HAP-1 (cell line): ENCODE data around the gene AIFM2.
"Not testable (repeated sequence)": the region's sequence is repeated elsewhere in the genome, so short reads cannot be mapped to it uniquely, and the experiment has no call there.

Experiments
- DNase-seq, 2 experiments: peaks; one replicate each; pipeline ENCODE4 v3.0.0-alpha.2; 2016 to 2020; ENCODE audit warnings: low spot score in 2 of 2
- H3K27me3 ChIP-seq: fragments of 250-450 bp; sonication (Bioruptor Pico); 2 replicates; pipeline ENCODE4 v1.5.1; 2020; ENCODE audit warnings: low read depth, mild to moderate bottlenecking, moderate library complexity
- H3K36me3 ChIP-seq: fragments of 250-450 bp; sonication (Bioruptor Pico); replicated peaks from 2 replicates; pipeline ENCODE4 v1.5.1; 2020; ENCODE audit warnings: mild to moderate bottlenecking
- H3K4me1 ChIP-seq: fragments of 250-450 bp; sonication (Bioruptor Pico); 2 replicates; pipeline ENCODE4 v1.5.1; 2020; ENCODE audit warnings: mild to moderate bottlenecking
- H3K4me3 ChIP-seq: fragments of 250-450 bp; sonication (Bioruptor Pico); 2 replicates; pipeline ENCODE4 v1.5.1; 2020; ENCODE audit warnings: mild to moderate bottlenecking, moderate library complexity
- H3K9me3 ChIP-seq: fragments of 250-450 bp; sonication (Bioruptor Pico); 2 replicates; pipeline ENCODE4 v1.5.1; 2020; ENCODE audit warnings: mild to moderate bottlenecking, moderate library complexity
- in situ Hi-C: fragments of 300-500 bp; cut with MboI; formaldehyde crosslinking; loops from 3 replicates; pipeline ENCODE4 v1.14.3; 2020; ENCODE audit warnings: low sequenced_read_pairs, inconsistent platforms, mixed read lengths

The AIFM2 gene

DNA sequence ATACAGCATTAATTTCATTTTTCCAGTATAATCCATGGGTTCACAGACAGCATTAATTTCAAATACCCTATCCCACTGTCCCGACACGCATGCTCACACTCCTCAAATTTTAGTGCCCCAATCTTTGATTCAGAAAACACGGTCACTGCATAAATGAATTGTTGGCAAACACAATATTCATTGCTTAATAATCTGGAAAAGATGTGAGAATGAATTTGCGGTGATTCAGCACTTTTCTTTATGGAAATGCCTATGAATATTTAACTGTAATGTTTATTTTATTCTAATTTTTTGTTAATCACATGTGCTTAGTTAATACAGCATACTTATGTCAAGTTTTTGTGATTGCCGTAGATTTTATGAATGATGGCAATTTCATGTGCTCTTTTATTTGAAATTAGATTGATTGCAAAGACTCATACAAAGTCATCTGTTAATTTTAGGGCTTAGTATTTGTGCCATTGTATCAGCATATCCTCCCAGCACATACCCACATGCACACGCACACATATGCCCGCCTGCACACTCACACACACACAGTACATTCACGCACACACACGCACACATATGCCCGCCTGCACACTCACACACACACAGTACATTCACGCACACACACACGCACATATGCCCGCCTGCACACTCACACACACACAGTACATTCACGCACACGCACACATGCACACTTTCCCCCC is 44.9 kb downstream of the AIFM2 start:
- Histone ChIP-seq H3K36me3 (no peaks in the 10 kb centered on the region), H3K4me1 (no peaks in the 10 kb centered on the region), H3K4me3 (no peak overlapping the region), H3K27me3 (no peaks in the 10 kb centered on the region), H3K9me3 (no peaks in the 10 kb centered on the region)
- in situ Hi-C loops = no loop called here
- DNase-seq = no peak

DNA sequence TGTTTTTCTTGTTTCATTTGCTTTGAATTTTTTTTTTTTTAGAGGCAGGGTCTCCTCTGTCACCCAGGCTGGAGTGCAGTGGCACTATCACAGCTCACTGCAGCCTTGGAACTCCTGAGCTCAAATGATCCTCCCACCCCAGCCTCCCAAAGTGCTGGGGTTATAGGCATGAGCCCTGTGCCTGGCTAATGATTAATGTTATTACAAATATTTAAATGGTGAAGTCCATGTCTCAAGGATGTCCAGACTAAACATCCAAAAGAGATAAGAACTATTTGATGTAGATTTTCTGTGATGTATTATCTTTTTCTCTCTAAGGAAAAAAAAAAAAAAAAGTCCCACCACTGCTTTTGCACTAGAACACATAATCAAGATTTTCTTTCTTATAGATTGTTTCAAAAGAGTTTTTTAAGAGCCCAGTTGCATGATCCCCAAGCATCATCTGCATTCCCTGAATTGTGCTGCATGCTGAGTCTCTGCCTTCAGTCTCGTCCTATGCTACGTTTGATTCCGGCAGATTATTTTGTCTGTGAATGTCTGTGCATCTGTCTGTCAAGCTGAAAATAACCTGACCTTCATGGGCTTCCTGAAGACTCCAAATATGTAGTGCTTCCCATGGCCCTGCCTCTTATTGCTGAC is 46.5 kb downstream of the AIFM2 start:
- no peak for DNase-seq
- H3K4me1 ChIP-seq = no peaks in the 10 kb centered on the region
- no peaks in the 10 kb centered on the region for H3K36me3 ChIP-seq
- H3K9me3 ChIP-seq = no peaks in the 10 kb centered on the region
- H3K27me3 ChIP-seq = no peaks in the 10 kb centered on the region
- in situ Hi-C loops = no loop called here
- no peak overlapping the region for H3K4me3 ChIP-seq

DNA sequence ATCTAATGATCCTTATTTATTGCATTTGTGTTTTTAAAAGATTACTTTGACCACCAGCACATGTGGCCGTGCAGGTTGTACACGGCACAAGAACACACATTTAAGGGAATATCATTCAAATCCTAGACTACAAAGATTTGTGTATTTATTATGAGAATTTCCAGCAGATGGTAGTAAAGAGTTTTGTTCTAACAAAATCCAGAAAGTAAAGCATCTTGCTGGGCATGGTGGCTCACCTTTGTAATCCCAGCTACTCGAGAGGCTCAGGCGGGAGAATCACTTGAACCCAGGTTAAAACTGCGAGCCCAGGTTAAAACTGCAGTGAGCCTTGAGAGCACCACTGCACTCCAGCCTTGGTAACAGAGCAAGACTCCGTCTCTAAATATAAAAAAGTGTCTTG is 48.4 kb downstream of the AIFM2 start:
- in situ Hi-C loops = no loop called here
- Histone ChIP-seq H3K4me3 (no peak overlapping the region), H3K9me3 (no peaks in the 10 kb centered on the region), H3K27me3 (no peaks in the 10 kb centered on the region), H3K36me3 (no peaks in the 10 kb centered on the region), H3K4me1 (no peaks in the 10 kb centered on the region)
- no peak for DNase-seq

DNA sequence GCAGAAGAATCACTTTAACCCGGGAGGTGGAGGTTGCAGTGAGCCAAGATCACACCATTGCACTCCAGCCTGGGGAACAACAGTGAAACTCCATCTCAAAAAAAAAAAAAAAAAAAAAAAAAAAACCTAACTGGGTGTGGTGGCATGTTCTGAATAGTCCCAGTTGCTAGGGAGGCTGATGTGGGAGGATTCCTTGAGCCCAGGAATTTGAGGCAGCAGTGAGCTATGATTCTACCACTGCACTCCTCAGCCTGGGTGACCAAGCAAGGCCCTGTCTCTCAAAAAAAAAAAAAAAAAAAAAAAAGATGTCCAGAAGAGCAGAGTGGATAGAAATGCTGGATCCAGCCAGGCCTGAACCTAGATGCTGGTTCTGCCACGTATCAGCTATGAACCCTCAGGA is 51.8 kb downstream of the AIFM2 start:
- H3K36me3 ChIP-seq, H3K4me1 ChIP-seq, H3K27me3 ChIP-seq, in situ Hi-C loops, H3K9me3 ChIP-seq, DNase-seq, H3K4me3 ChIP-seq: not testable (repeated sequence)

DNA sequence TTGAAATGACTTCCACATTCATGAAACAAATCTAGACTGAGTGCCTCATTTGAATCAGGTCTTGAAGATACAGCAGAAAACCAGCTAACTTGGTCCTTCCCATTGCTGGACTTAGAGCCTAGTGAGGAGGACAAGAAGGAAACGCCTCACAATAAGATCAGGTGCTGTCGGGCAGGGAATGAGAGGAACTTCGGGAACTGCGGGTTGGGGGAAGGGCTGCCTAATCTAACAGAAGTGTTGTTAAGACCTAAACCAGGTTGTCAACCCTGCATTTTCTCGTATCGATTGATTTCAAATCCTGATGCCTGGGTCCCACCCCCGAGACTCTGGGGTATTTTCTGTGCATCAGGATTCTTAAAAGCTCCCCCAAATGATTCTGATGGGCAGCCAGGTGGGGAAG is 53.7 kb downstream of the AIFM2 start:
- in situ Hi-C loops = no loop called here
- no peak for DNase-seq
- H3K36me3 ChIP-seq = no peaks in the 10 kb centered on the region
- H3K4me3 ChIP-seq = no peak overlapping the region
- no peaks in the 10 kb centered on the region for H3K4me1 ChIP-seq
- H3K27me3 ChIP-seq = no peaks in the 10 kb centered on the region
- no peaks in the 10 kb centered on the region for H3K9me3 ChIP-seq

DNA sequence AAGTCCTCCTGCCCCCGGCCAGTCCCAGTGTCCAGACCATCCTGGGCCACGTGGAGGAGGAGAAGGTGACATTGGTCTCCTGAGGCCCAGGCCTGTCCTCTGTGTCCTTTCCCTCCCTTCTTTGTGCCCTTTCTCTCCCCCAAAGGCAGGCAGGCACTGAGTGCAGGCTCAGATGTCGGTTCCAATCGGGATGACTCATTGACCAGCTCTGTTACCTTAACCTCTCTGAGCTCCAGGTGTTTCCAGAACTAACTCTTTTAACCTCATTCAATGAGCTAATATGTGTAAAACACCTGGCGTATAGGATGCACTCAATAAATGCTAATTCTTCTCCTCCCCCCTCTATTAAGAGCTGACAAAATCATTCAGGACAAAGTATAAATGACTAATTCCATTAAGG is 54.3 kb downstream of the AIFM2 start:
- Histone ChIP-seq H3K4me1 (no peaks in the 10 kb centered on the region), H3K4me3 (no peak overlapping the region), H3K36me3 (no peaks in the 10 kb centered on the region), H3K27me3 (no peaks in the 10 kb centered on the region), H3K9me3 (no peaks in the 10 kb centered on the region)
- DNase-seq = no peak
- in situ Hi-C loops = no loop called here

DNA sequence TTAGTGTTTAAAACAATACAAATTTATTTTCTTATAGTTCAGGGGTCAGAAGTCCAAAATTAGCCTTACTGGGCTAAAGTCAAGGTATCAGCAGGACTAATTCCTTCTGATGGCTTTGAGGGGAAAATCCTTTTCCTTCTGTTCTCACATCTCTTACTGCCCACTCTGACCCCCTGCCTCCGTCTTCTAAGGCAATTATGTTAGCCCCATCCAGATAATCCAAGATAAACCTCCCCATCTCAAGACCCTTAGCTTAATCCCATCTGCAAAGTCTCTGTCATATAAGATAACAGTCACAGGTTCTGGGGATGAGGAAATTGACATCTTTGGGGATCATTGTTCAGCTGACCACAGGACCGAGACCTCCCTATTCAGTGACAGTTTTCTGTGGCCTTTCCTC is 57.7 kb downstream of the AIFM2 start:
- DNase-seq = no peak
- no peaks in the 10 kb centered on the region for H3K36me3 ChIP-seq

DNA sequence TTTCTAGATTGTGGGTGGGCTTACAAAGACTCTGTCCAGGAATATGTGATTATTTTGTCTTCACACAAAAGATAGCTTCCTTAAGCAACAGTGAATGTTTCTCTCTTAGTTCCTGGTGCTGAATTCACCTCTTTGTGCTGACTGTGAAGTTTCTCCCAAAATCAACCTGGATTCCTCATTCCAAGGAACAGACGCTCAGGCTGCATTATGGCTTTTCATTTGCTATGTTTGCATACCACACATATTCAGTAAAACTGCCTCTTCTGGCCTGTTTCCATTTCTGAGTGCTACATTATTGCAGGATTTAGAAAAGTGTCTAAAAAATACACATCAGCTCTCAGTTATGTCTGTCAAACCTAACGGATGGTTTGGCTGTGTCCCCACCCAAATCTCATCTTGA is 58.5 kb downstream of the AIFM2 start:
- no peaks in the 10 kb centered on the region for H3K9me3 ChIP-seq
- in situ Hi-C loops = no loop called here
- H3K27me3 ChIP-seq = no peaks in the 10 kb centered on the region
- no peak for DNase-seq
- no peaks in the 10 kb centered on the region for H3K36me3 ChIP-seq
- no peaks in the 10 kb centered on the region for H3K4me1 ChIP-seq
- no peak overlapping the region for H3K4me3 ChIP-seq

More for the DNA sequence above, 57.7 kb downstream of the AIFM2 start:
- in situ Hi-C loops = no loop called here
- H3K9me3 ChIP-seq = no peaks in the 10 kb centered on the region
- no peaks in the 10 kb centered on the region for H3K27me3 ChIP-seq
- H3K4me3 ChIP-seq = no peak overlapping the region
- no peaks in the 10 kb centered on the region for H3K4me1 ChIP-seq

DNA sequence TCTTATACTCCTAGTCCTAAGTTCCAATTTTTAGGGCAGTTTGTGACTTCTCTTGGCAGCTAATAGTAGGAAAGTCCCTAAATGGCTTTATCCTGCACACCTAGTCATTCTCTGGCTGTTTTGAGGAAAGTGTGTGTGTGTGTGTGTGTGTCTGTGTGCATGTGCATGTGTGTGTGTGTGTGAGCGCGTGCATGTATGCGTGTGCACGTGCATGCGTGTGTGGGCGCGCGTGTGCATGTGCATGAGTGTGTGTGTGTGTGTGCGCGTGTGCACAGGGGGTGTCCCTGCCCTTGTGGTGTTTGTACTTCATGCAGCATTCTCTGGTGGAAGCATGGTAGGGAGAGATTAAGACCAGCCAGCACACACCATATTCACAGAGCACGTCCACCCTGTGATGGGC is 61.8 kb downstream of the AIFM2 start:
- Histone ChIP-seq H3K4me1 (no peaks in the 10 kb centered on the region), H3K36me3 (no peaks in the 10 kb centered on the region), H3K9me3 (no peaks in the 10 kb centered on the region), H3K4me3 (no peak overlapping the region), H3K27me3 (no peaks in the 10 kb centered on the region)
- DNase-seq = no peak
- in situ Hi-C loops = no loop called here

DNA sequence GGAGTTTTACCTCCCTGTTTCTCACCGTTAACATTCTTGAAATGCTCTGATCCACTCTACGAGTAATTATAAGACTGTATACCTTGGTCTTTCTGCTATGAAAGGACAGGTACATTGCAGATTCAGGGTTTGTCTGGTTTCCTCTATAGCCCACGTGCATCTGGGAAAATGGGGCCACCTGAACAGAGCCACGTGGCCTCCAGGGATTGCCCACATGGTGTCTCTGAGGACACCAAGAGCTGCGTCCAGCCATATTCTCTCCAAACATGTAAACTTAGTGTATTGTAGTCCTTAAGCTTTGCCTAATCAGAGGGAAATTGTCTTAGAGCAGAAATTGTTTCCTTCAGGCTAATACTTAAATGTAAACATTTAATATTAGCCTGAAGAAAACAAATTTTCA is 63.3 kb downstream of the AIFM2 start:
- Histone ChIP-seq H3K36me3 (no peaks in the 10 kb centered on the region), H3K4me1 (no peaks in the 10 kb centered on the region), H3K4me3 (no peak overlapping the region), H3K9me3 (no peaks in the 10 kb centered on the region), H3K27me3 (no peaks in the 10 kb centered on the region)
- in situ Hi-C loops = no loop called here
- no peak for DNase-seq

DNA sequence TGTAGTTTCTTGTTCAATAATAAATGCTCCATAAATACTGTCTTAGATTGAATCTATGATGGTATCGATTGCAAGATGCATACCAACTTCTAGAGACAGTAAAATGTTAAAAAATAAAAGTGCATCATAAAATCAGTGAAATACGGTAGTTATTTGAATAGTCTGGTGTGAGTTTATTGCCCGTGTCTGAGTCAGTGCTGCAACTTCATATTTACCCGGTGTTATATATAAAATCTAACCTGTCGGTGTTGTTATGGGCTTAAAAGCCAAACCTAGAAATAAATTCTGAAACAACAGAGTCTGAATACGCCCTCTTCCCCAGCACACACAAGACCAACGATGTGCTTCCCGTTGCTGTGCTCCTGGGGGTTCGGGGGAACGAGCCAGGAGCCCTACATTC is 63.7 kb downstream of the AIFM2 start:
- no peaks in the 10 kb centered on the region for H3K9me3 ChIP-seq
- no peaks in the 10 kb centered on the region for H3K36me3 ChIP-seq
- no peaks in the 10 kb centered on the region for H3K4me1 ChIP-seq
- no peaks in the 10 kb centered on the region for H3K27me3 ChIP-seq
- DNase-seq = no peak
- in situ Hi-C loops = no loop called here
- no peak overlapping the region for H3K4me3 ChIP-seq

DNA sequence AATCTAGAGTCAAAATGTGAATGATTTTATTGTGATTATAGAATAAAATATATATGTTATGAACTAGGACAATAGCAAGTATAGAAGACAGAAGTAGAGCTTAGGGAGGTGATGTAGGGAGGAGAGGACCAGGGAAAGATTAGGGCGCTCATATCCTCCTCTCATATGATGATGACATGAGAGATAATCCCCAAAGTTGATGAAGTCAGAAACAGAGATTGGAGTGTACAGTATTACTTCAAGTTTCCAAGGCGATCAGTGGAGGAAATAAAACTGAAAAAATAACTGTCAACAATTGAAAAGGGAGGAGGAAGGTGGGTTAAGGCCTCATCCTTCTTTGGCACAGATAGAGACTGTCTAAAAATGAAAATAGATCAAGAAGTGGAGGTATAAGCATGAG is 65.0 kb downstream of the AIFM2 start:
- in situ Hi-C loops = no loop called here

DNA sequence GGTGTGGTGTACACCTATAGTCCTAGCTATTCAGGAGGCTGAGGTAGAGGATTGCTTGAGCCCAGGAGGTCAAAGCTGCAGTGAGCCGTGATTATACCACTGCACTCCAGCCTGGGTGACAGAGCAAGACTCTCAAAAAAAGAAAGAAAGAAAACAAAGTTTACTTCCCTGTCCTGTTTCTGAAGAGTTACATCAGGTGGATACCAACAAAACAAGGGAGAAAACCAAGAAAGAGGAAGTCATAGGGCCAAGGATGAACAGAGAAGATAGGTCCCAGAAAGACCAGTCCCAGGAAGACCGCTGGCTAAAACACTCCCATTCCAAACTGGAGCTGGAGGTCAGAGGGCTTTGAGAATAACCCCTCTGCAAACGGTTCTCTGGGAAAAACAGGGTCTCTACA is 66.4 kb downstream of the AIFM2 start:
- in situ Hi-C loops = no loop called here
- H3K27me3 ChIP-seq = no peaks in the 10 kb centered on the region

More for the DNA sequence above, 65.0 kb downstream of the AIFM2 start:
- H3K4me1 ChIP-seq = no peaks in the 10 kb centered on the region
- no peak for DNase-seq
- H3K4me3 ChIP-seq = no peak overlapping the region
- no peaks in the 10 kb centered on the region for H3K27me3 ChIP-seq
- H3K36me3 ChIP-seq = no peaks in the 10 kb centered on the region
- no peaks in the 10 kb centered on the region for H3K9me3 ChIP-seq

DNA sequence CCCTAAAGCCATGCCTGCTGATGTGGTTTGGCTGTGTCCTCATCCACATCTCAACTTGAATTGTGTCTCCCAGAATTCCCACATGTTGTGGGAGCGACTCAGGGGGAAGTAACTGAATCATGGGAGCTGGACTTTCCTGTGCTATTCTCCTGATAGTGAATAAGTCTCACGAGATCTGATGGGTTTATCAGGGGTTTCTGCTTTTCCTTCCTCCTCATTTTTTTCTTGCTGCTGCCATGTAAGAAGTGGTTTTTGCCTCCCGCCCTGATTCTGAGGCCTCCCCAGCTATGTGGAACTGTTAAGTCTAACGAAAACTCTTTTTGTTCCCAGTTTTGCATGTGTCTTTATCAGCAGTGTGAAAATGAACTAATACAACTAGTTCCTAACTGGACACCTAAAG is 68.1 kb downstream of the AIFM2 start:
- no peaks in the 10 kb centered on the region for H3K36me3 ChIP-seq
- H3K27me3 ChIP-seq = no peaks in the 10 kb centered on the region
- H3K4me3 ChIP-seq = no peak overlapping the region
- H3K9me3 ChIP-seq = no peaks in the 10 kb centered on the region
- DNase-seq = no peak
- H3K4me1 ChIP-seq = no peaks in the 10 kb centered on the region
- in situ Hi-C loops = no loop called here

More for the DNA sequence above, 66.4 kb downstream of the AIFM2 start:
- Histone ChIP-seq H3K4me1 (no peaks in the 10 kb centered on the region), H3K9me3 (no peaks in the 10 kb centered on the region), H3K36me3 (no peaks in the 10 kb centered on the region), H3K4me3 (no peak overlapping the region)
- no peak for DNase-seq
